OCI-LY1 (cell line): Measurements from ENCODE around the gene DISP2.

Experiments used
- H2AFZ ChIP-seq: fragments of 200-600 bp; sonication (generic), shearing (Covaris generic); 2 replicates; pipeline ENCODE4 v1.6.0; 2014; ENCODE audit warnings: antibody characterized with exemption, mild to moderate bottlenecking, low read length
- H3F3A ChIP-seq: fragments of 200-600 bp; sonication (generic), shearing (Covaris generic); 2 replicates; pipeline ENCODE4 v1.6.0; 2014; ENCODE audit warnings: mild to moderate bottlenecking, antibody characterized with exemption, low read length, moderate library complexity; ENCODE audit not compliant: insufficient read depth
- H3K27ac ChIP-seq: fragments of 200-600 bp; sonication (generic); 2 replicates; pipeline ENCODE4 v1.5.1; 2014; ENCODE audit warnings: low read length, mixed run types, mild to moderate bottlenecking, low read depth; ENCODE audit not compliant: poor library complexity, severe bottlenecking
- H3K27me3 ChIP-seq: fragments of 200-600 bp; sonication (generic); 2 replicates; pipeline ENCODE4 v1.6.0; 2014; ENCODE audit warnings: antibody characterized with exemption, mild to moderate bottlenecking, low read length, moderate library complexity; ENCODE audit not compliant: insufficient read depth
- H3K36me3 ChIP-seq: fragments of 200-600 bp; sonication (generic); 2 replicates; pipeline ENCODE4 v1.6.1; 2014; ENCODE audit warnings: mild to moderate bottlenecking, antibody characterized with exemption, low read length, moderate library complexity, mixed read lengths; ENCODE audit not compliant: insufficient read depth
- H3K4me1 ChIP-seq: fragments of 200-600 bp; sonication (generic); 2 replicates; pipeline ENCODE4 v1.5.1; 2014; ENCODE audit warnings: mild to moderate bottlenecking, low read length, moderate library complexity; ENCODE audit not compliant: insufficient read depth, severe bottlenecking
- H3K4me2 ChIP-seq: fragments of 200-600 bp; sonication (generic), shearing (Covaris generic); 2 replicates; pipeline ENCODE4 v1.6.1; 2014; ENCODE audit warnings: low read length
- H3K4me3 ChIP-seq: fragments of 200-600 bp; sonication (generic); 2 replicates; pipeline ENCODE4 v1.5.1; 2014; ENCODE audit warnings: low read length, low read depth, mild to moderate bottlenecking, mixed read lengths; ENCODE audit not compliant: poor library complexity, severe bottlenecking
- H3K79me2 ChIP-seq: fragments of 200-600 bp; shearing (Covaris generic); 2 replicates; pipeline ENCODE4 v1.6.1; 2016; ENCODE audit warnings: mixed run types, low read length, mixed read lengths; ENCODE audit not compliant: insufficient read depth
- H3K9ac ChIP-seq: fragments of 200-600 bp; sonication (generic), shearing (Covaris generic); 2 replicates; pipeline ENCODE4 v1.6.1; 2014; ENCODE audit warnings: mild to moderate bottlenecking, low read length, mixed read lengths
- H3K9me2 ChIP-seq: fragments of 200-600 bp; sonication (generic), shearing (Covaris generic); 2 replicates; pipeline ENCODE4 v1.6.1; 2014; ENCODE audit warnings: low read depth, mild to moderate bottlenecking, low read length, mixed read lengths
- H3K9me3 ChIP-seq: fragments of 200-600 bp; shearing (Covaris generic); 2 replicates; pipeline ENCODE4 v1.6.1; 2014; ENCODE audit warnings: low read length, mixed read lengths
- H4K20me1 ChIP-seq: fragments of 200-600 bp; sonication (generic), shearing (Covaris generic); 2 replicates; pipeline ENCODE4 v1.6.0; 2016; ENCODE audit warnings: mild to moderate bottlenecking, low read length; ENCODE audit not compliant: insufficient read depth
- CTCF ChIP-seq: fragments of 200-600 bp; sonication (generic), shearing (Covaris generic); IDR thresholded peaks from 2 replicates; pipeline ENCODE4 v1.5.1; 2017; ENCODE audit warnings: mild to moderate bottlenecking, antibody characterized with exemption, low read length, moderate library complexity, mixed read lengths
- EZH2 ChIP-seq: fragments of 200-600 bp; sonication (generic), shearing (Covaris generic); IDR thresholded peaks from 2 replicates; pipeline ENCODE4 v1.8.0; 2017; ENCODE audit warnings: borderline replicate concordance, mixed run types, mild to moderate bottlenecking, antibody characterized with exemption, low read length, moderate library complexity, mixed read lengths

Gene DISP2

DNA sequence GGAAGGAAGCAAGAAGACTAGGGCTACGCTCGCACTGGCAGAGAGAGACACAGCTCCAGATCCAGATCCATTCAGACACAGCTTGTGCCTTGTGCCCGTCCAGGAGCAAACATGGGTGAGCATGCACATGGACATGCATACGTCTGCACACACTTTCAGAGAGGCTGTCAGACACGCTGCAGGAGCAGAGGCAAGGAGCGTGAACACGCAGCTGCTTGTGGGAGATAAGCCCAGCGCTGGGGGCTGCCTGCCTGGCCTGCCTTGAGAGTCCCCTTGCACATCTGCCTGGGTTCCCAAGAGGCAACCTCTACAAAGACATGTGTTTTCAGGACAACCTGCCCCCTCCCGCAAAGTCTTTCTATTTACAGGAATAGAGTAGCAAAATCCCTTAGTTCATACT is 69.2 kb downstream of the DISP2 start:
- Histone ChIP-seq H3K4me1 (no peaks in the 10 kb centered on the region), H3K36me3 (no peaks in the 10 kb centered on the region), H3K79me2 (no peaks in the 10 kb centered on the region), H3K9ac (no peak overlapping the region), H3K27ac (no peak overlapping the region), H4K20me1 (no peaks in the 10 kb centered on the region), H3K27me3 (no peaks in the 10 kb centered on the region), H2AFZ (no peak overlapping the region), H3K9me2 (no peaks in the 10 kb centered on the region), H3K4me3 (no peak overlapping the region), H3F3A (no peaks in the 10 kb centered on the region), H3K4me2 (no peak overlapping the region), H3K9me3 (no peaks in the 10 kb centered on the region)
- TF ChIP-seq CTCF (no peak), EZH2 (no peak)

- Histone ChIP-seq H3K4me2 (no peak overlapping the region), H4K20me1 (no peaks in the 10 kb centered on the region), H3K9ac (no peak overlapping the region), H3K9me3 (no peaks in the 10 kb centered on the region), H3K4me3 (no peak overlapping the region), H3K36me3 (no peaks in the 10 kb centered on the region), H2AFZ (no peak overlapping the region), H3K79me2 (no peaks in the 10 kb centered on the region), H3K9me2 (no peaks in the 10 kb centered on the region), H3K27me3 (no peaks in the 10 kb centered on the region), H3F3A (no peaks in the 10 kb centered on the region), H3K4me1 (no peaks in the 10 kb centered on the region), H3K27ac (no peak overlapping the region)
- TF ChIP-seq EZH2 (no peak), CTCF (no peak)
Observed at GRCh38 chr15:40428185-40428584, 70.2 kb downstream of the DISP2 start.
